HepG2 (cell line): ENCODE measurements around the gene RASSF9. TPM values are rescaled to one million over a fixed set of nuclear protein-coding genes. Genes with fewer than 3 reads are reported as not detected.

Source experiments
- ATAC-seq: fragments of 200-7000 bp; cut with Tn5 transposase; 3 replicates; pipeline ENCODE4 v1.9.1; 2020; ENCODE audit warnings: mild to moderate bottlenecking, moderate library complexity
- BruUV-seq: library from RNA; stranded (reverse); fragments of 400-500 nt; replicated peaks from 2 replicates; lab custom pipeline; 2021; lab: Mats Ljungman, UMichigan
- CTCF ChIA-PET: fragments of 300-600 bp; formaldehyde crosslinking; extraction: SDS; loops from one replicate; lab custom pipeline; 2021; ENCODE audit warnings: low total read pairs, inconsistent platforms, low intra/inter-chr PET ratio; lab: Yijun Ruan, JAX
- POLR2A ChIA-PET: fragments of 350-600 bp; sonication (Branson Sonifier 250); formaldehyde crosslinking; loops from one replicate; lab custom pipeline; 2020; ENCODE audit warnings: antibody characterized with exemption, inconsistent platforms; lab: Yijun Ruan, JAX
- DNase-seq: peaks from one replicate; pipeline ENCODE4 v3.0.0-alpha.2; 2015; ENCODE audit warnings: low spot score
- FAIRE-seq: peaks from 3 replicates; lab custom pipeline; 2011; peaks lifted over from hg19 to GRCh38; lab: Jason Lieb, UNC
- H2AFZ ChIP-seq: one replicate; pipeline ENCODE4 v1.6.1; 2011; ENCODE audit warnings: low read length, inconsistent platforms
- H3K27ac ChIP-seq: fragments of 300-600 bp; 3 replicates; pipeline ENCODE4 v1.8.0; 2011; ENCODE audit warnings: mixed run types, mild to moderate bottlenecking, mixed read lengths, low read length, inconsistent platforms; ENCODE audit not compliant: insufficient read depth; ENCODE audit errors: extremely low read length
- H3K27me3 ChIP-seq, 2 experiments: fragments of 200-600 bp in 1 of 2; 2 replicates in 1 of 2; 3 replicates in 1 of 2; pipeline versions ENCODE4 v1.6.0 to v1.8.0; 2011; ENCODE audit warnings: low read length in 2 of 2, mild to moderate bottlenecking in 2 of 2, moderate library complexity in 2 of 2, inconsistent platforms in 1 of 2; ENCODE audit not compliant: insufficient read depth in 2 of 2, control insufficient read depth in 1 of 2
- H3K36me3 ChIP-seq, 2 experiments: fragments of 200-600 bp in 1 of 2; replicated peaks in 1 of 2; 2 replicates in 1 of 2; 3 replicates in 1 of 2; pipeline versions ENCODE4 v1.5.1 to v1.8.0; 2011; ENCODE audit warnings: low read length in 2 of 2, inconsistent platforms in 1 of 2; ENCODE audit not compliant: insufficient read depth in 2 of 2, control insufficient read depth in 1 of 2
- H3K4me1 ChIP-seq: 2 replicates; pipeline ENCODE4 v1.5.1; 2012; ENCODE audit warnings: low read length, inconsistent platforms; ENCODE audit not compliant: insufficient read depth
- H3K4me2 ChIP-seq: 2 replicates; pipeline ENCODE4 v1.6.0; 2011; ENCODE audit warnings: low read depth, low read length, inconsistent platforms
- H3K4me3 ChIP-seq, 3 experiments: fragments of 200-600 bp in 1 of 3; sonication (generic), shearing (Covaris generic) in 1 of 3; replicated peaks in 1 of 3; 2 replicates each; pipeline ENCODE4 v1.5.1; 2011 to 2016; ENCODE audit warnings: low read length in 3 of 3, inconsistent platforms in 2 of 3, low read depth in 2 of 3, mild to moderate bottlenecking in 2 of 3, control low read depth in 1 of 3, mixed read lengths in 1 of 3; ENCODE audit not compliant: insufficient read depth in 1 of 3
- H3K79me2 ChIP-seq: one replicate; pipeline ENCODE4 v1.6.1; 2011; ENCODE audit warnings: low read length, inconsistent platforms; ENCODE audit not compliant: insufficient read depth
- H3K9ac ChIP-seq: 2 replicates; pipeline ENCODE4 v1.6.0; 2011; ENCODE audit warnings: mild to moderate bottlenecking, low read depth, low read length, inconsistent platforms; ENCODE audit not compliant: insufficient read depth
- H3K9me3 ChIP-seq: 2 replicates; pipeline ENCODE4 v1.5.1; 2012; ENCODE audit warnings: mild to moderate bottlenecking, low read length
- H4K20me1 ChIP-seq: 2 replicates; pipeline ENCODE4 v1.6.0; 2011; ENCODE audit warnings: inconsistent platforms, mild to moderate bottlenecking, low read length, moderate library complexity; ENCODE audit not compliant: insufficient read depth
- ETV5 ChIP-seq: IDR thresholded peaks from 2 replicates; pipeline ENCODE4 v1.6.1; 2018; ENCODE audit warnings: missing biosample characterization, missing genetic modification reagents, inconsistent platforms, borderline replicate concordance
- FOXO1 ChIP-seq: sonication (generic); formaldehyde crosslinking; IDR thresholded peaks from 2 replicates; pipeline ENCODE4 v1.4.0; 2020; ENCODE audit warnings: missing genetic modification reagents
- HHEX ChIP-seq: IDR thresholded peaks from 2 replicates; pipeline ENCODE4 v1.6.1; 2016; ENCODE audit warnings: control low read depth
- PITX1 ChIP-seq: sonication (generic); formaldehyde crosslinking; IDR thresholded peaks from 2 replicates; pipeline ENCODE4 v1.5.1; 2020; ENCODE audit warnings: mild to moderate bottlenecking, missing genetic modification reagents
- PRPF4 ChIP-seq: fragments of 200-400 bp; formaldehyde crosslinking; IDR thresholded peaks from 2 replicates; pipeline ENCODE4 v1.6.1; 2016; ENCODE audit warnings: low read length, low read depth; ENCODE audit not compliant: poor library complexity, severe bottlenecking
- SMARCE1 ChIP-seq: fragments of 450-650 bp; IDR thresholded peaks from 2 replicates; pipeline ENCODE4 v1.6.1; 2017; ENCODE audit warnings: borderline replicate concordance
- SP140L ChIP-seq: sonication (generic); formaldehyde crosslinking; IDR thresholded peaks from 2 replicates; pipeline ENCODE4 v1.4.0; 2020; ENCODE audit warnings: missing genetic modification reagents, borderline replicate concordance
- THYN1 ChIP-seq: sonication (generic); formaldehyde crosslinking; IDR thresholded peaks from 2 replicates; pipeline ENCODE4 v1.8.1; 2023; ENCODE audit warnings: low read depth, mild to moderate bottlenecking, moderate library complexity, missing genetic modification reagents, borderline replicate concordance
- ZFP36 ChIP-seq: fragments of 150-350 bp; IDR thresholded peaks from 2 replicates; pipeline ENCODE4 v1.6.1; 2018; ENCODE audit warnings: borderline replicate concordance, low read length, low read depth; ENCODE audit not compliant: partially characterized antibody
- ZKSCAN5 ChIP-seq: sonication (generic); formaldehyde crosslinking; IDR thresholded peaks from 2 replicates; pipeline ENCODE4 v1.5.1; 2020; ENCODE audit warnings: mild to moderate bottlenecking, missing genetic modification reagents
- ZNF136 ChIP-seq: sonication (generic); formaldehyde crosslinking; IDR thresholded peaks from 2 replicates; pipeline ENCODE4 v1.8.1; 2022; ENCODE audit warnings: low read depth, mild to moderate bottlenecking, moderate library complexity, missing genetic modification reagents
- ZNF431 ChIP-seq: sonication (generic); formaldehyde crosslinking; IDR thresholded peaks from 2 replicates; pipeline ENCODE4 v1.9.0; 2022; ENCODE audit warnings: missing genetic modification reagents, low read depth, mild to moderate bottlenecking, borderline replicate concordance
- ZNF772 ChIP-seq: sonication (generic); formaldehyde crosslinking; IDR thresholded peaks from 2 replicates; pipeline ENCODE4 v1.5.0; 2020; ENCODE audit warnings: mild to moderate bottlenecking, missing genetic modification reagents
- WGBS: methylation state at CpG from one replicate; pipeline ENCODE4 v1.1.6; 2017; ENCODE audit warnings: low lambda C conversion rate; 5-methylcytosine and 5-hydroxymethylcytosine counted together
- in situ Hi-C: cut with HindIII; loops from 2 replicates; pipeline ENCODE4 v1.10.0; 2017; ENCODE audit warnings: low pct_unique_long_range_greater_than_20kb; ENCODE audit not compliant: extremely low pct_ligation_motif_present
- intact Hi-C: fragments of 100-400 bp; cut with micrococcal nuclease; formaldehyde crosslinking; loops from one replicate; pipeline ENCODE4 v1.10.0; 2022; ENCODE audit not compliant: unreplicated experiment
- polyA plus RNA-seq, 8 experiments: library from polyadenylated mRNA; depleted of rRNA in 3 of 8; stranded (reverse) in 7 of 8; unstranded in 1 of 8; fragments of >200 nt; fragmentation: Illumina TruSeq in 4 of 8; extraction: Trizol in 4 of 8; gene quantifications; 2 replicates each; pipeline versions ENCODE4 v1.2.1 to v1.2.3, GENCODE V29; 2011 to 2016; ENCODE audit warnings: low read depth in 4 of 8, missing spikeins in 1 of 8, mixed read lengths in 1 of 8; ENCODE audit not compliant: insufficient read depth in 1 of 8
- total RNA-seq, 5 experiments: library from RNA; depleted of rRNA; stranded (reverse); fragments of >200 nt; fragmentation: Illumina TruSeq; extraction: Trizol; gene quantifications; 2 replicates each; pipeline ENCODE4 v1.2.3, GENCODE V29; 2016; ENCODE audit warnings: low read depth in 1 of 5
- TF ChIP-seq, protein P1 (sequence below): sonication (generic); formaldehyde crosslinking; IDR thresholded peaks from 2 replicates; pipeline ENCODE4 v1.4.0; 2020; ENCODE audit warnings: missing genetic modification reagents, borderline replicate concordance

The RASSF9 gene
- total and polyA plus RNA-seq, 2 of the 13 experiments (the other 11 are each of a cell fraction or from before 2014, with no cell fraction given): not detected

DNA sequence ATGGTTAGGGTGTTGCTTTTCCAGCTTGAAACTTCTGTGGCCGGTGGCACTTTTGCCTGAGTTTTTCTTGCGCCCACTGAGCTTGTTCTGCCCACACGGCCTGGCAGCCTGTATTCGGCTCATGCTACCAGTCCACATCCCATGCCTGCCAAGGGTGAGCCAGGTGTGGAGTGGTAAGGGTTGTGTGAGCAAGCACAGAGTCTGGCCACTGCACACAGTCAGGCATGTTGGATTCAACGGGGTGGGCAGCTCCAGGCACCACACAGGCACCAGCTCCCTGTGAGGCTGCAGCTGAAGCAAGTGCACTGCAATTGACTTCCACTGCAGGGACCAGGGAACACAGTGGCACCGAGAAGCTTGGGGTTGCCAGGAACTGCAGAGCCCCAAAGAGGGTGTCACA lies 19.1 kb upstream of the RASSF9 start:
- FAIRE-seq: no peak
- in situ Hi-C loops (no loop called here), intact Hi-C loops (no loop called here)
- no peaks in the 10 kb centered on the region for H4K20me1 ChIP-seq
- POLR2A ChIA-PET: no interaction called here
- no peak for ATAC-seq
- H2AFZ ChIP-seq: no peak overlapping the region
- no peak overlapping the region for H3K9ac ChIP-seq
- no peaks in the 10 kb centered on the region for H3K4me1 ChIP-seq
- no peak for DNase-seq
- H3K4me2 ChIP-seq: no peak overlapping the region
- H3K27me3 ChIP-seq: no peaks in the 10 kb centered on the region
- TF ChIP-seq SP140L (CRISPR knock-in tag): no peak
- no peak for TF ChIP-seq ETV5 (CRISPR knock-in tag)
- TF ChIP-seq PITX1 (CRISPR knock-in tag): no peak
- TF ChIP-seq ZKSCAN5 (CRISPR knock-in tag): no peak
- TF ChIP-seq, protein P1, sequence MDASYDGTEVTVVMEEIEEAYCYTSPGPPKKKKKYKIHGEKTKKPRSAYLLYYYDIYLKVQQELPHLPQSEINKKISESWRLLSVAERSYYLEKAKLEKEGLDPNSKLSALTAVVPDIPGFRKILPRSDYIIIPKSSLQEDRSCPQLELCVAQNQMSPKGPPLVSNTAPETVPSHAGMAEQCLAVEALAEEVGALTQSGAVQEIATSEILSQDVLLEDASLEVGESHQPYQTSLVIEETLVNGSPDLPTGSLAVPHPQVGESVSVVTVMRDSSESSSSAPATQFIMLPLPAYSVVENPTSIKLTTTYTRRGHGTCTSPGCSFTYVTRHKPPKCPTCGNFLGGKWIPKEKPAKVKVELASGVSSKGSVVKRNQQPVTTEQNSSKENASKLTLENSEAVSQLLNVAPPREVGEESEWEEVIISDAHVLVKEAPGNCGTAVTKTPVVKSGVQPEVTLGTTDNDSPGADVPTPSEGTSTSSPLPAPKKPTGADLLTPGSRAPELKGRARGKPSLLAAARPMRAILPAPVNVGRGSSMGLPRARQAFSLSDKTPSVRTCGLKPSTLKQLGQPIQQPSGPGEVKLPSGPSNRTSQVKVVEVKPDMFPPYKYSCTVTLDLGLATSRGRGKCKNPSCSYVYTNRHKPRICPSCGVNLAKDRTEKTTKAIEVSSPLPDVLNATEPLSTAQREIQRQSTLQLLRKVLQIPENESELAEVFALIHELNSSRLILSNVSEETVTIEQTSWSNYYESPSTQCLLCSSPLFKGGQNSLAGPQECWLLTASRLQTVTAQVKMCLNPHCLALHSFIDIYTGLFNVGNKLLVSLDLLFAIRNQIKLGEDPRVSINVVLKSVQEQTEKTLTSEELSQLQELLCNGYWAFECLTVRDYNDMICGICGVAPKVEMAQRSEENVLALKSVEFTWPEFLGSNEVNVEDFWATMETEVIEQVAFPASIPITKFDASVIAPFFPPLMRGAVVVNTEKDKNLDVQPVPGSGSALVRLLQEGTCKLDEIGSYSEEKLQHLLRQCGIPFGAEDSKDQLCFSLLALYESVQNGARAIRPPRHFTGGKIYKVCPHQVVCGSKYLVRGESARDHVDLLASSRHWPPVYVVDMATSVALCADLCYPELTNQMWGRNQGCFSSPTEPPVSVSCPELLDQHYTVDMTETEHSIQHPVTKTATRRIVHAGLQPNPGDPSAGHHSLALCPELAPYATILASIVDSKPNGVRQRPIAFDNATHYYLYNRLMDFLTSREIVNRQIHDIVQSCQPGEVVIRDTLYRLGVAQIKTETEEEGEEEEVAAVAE (CRISPR knock-in tag): no peak
- TF ChIP-seq ZNF772: no peak
- TF ChIP-seq ZFP36: no peak
- TF ChIP-seq HHEX (CRISPR knock-in tag): no peak
- no peak for TF ChIP-seq PRPF4
- no peak for TF ChIP-seq ZNF431 (CRISPR knock-in tag)
- TF ChIP-seq ZNF136 (CRISPR knock-in tag): no peak
- TF ChIP-seq THYN1 (CRISPR knock-in tag): no peak
- no peak for TF ChIP-seq FOXO1 (CRISPR knock-in tag)
- TF ChIP-seq SMARCE1: no peak
- CTCF ChIA-PET: no interaction called here
- no peaks in the 10 kb centered on the region for H3K9me3 ChIP-seq
- no peaks in the 10 kb centered on the region for H3K36me3 ChIP-seq
- H3K4me3 ChIP-seq: no peak overlapping the region
- WGBS: 46% methylated on average over 4 of the region's 6 CpGs
- no peak overlapping the region for H3K27ac ChIP-seq
- no peaks in the 10 kb centered on the region for H3K79me2 ChIP-seq
- no TSS peak for BruUV-seq
